ENCODE data around the gene KRTAP5-9.
"Not testable (repeated sequence)": the region's sequence is repeated elsewhere in the genome, so short reads cannot be mapped to it uniquely, and the experiment has no call there.

DNA sequence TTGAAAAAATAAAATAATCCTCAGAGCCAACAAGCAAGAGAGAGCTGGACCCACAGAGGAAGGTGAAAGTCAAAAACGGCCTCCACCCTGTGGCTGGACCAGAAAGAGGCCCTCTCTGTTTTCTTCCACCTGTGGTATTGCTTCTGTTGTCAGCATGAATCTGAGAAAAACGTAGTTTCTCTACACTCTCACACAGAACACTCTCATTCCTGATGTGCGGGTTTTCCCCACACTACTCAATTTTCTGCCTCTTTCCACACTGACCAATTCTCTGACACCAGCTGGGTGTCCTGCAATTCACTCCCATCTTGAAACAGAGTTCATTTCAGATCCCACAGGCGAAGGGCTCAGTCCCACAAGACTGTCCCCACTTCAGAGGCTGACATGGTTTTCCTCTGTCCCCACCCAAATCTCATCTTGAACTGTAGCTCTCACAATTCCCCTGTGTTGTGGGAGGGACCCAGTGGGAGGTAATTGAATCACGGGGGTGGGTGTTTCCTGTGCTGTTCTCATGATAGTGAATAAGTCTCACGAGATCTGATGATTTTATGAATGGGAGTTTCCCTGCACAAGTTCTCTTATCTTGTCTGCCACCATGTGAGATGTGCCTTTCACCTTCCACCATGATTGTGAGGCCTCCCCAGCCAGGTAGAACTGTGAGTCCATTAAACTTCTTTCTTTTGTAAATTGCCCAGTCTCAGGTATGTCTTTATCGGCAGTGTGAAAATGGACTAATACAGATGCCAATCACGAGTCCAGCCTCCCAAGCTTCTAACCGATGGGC is 7.5 kb upstream of the KRTAP5-9 start:
- TF ChIP-seq, protein P1, sequence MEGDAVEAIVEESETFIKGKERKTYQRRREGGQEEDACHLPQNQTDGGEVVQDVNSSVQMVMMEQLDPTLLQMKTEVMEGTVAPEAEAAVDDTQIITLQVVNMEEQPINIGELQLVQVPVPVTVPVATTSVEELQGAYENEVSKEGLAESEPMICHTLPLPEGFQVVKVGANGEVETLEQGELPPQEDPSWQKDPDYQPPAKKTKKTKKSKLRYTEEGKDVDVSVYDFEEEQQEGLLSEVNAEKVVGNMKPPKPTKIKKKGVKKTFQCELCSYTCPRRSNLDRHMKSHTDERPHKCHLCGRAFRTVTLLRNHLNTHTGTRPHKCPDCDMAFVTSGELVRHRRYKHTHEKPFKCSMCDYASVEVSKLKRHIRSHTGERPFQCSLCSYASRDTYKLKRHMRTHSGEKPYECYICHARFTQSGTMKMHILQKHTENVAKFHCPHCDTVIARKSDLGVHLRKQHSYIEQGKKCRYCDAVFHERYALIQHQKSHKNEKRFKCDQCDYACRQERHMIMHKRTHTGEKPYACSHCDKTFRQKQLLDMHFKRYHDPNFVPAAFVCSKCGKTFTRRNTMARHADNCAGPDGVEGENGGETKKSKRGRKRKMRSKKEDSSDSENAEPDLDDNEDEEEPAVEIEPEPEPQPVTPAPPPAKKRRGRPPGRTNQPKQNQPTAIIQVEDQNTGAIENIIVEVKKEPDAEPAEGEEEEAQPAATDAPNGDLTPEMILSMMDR (optimal IDR thresholded peaks at IDR 0.05 in 1 of 3, IDR thresholded peaks at IDR 0.05 in 1 of 3, conservative IDR thresholded peaks at IDR 0.05 in 1 of 3; ENCODE audit: extremely low read depth in 1 of 3, insufficient read depth in 2 of 3, low read length in 3 of 3) = not testable (repeated sequence)
- not testable (repeated sequence) for TF ChIP-seq EZH2 (IDR thresholded peaks at IDR 0.05; ENCODE audit: low read length)

Data from keratinocyte (primary cell).